Endometrial microvascular endothelial cells (primary cell): ENCODE data around the gene KSR2. TPM values are rescaled to one million over a fixed set of nuclear protein-coding genes. Genes with fewer than 3 reads are reported as not detected.

Source experiments
- in situ Hi-C: cut with HindIII; loops from 2 replicates; pipeline ENCODE4 v1.10.0; 2017; ENCODE audit warnings: low sequenced_read_pairs, low pct_unique_long_range_greater_than_20kb; ENCODE audit errors: inconsistent ontology term
- total RNA-seq: library from RNA; depleted of rRNA; stranded (reverse); fragments of >200 nt; gene quantifications from one replicate; pipeline ENCODE4 v1.2.3, GENCODE V29; 2015; ENCODE audit errors: inconsistent ontology term

The KSR2 gene
- total RNA-seq, 1 donor from 2014 or later, result 5.0 TPM

DNA sequence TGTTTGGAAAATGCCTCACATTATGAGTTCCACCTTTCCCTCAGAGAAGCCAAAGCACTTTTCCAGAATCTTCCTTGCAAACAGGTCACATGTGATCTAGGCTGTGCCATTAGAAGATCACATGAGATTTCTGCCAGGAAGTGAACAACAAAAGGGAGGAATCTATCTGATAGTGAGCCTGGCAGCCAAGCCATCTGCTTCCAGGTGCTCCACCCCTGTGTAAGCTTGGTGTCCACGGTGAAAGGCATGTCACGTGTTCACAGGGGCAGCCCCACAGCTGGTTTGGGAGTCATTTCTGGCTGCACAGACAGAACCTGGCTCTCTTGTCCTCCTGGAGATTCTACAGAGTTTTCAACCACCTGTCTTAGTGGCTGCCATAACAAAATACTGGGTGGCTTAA is 3.5 kb upstream of the KSR2 start:
- in situ Hi-C loops, result no loop called here

DNA sequence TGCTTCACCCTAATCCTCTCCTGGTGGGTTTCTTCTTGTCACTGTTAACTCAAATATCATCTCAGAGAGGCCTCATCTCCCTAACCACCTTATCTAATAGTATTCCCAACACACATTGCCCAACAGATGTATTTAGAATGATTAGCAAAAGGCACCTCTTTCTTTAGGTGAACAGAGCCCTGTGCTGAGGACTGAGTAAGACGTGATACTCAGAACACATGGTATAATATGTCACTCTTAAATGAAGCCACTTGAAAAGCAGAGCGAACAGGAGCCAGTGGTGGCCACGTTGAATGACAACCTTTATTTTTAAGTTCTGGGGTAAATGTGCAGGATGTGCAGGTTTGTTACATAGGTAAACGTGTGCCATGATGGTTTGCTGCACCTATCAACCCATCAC is 1.5 kb upstream of the KSR2 start:
- in situ Hi-C loops, result no loop called here

DNA sequence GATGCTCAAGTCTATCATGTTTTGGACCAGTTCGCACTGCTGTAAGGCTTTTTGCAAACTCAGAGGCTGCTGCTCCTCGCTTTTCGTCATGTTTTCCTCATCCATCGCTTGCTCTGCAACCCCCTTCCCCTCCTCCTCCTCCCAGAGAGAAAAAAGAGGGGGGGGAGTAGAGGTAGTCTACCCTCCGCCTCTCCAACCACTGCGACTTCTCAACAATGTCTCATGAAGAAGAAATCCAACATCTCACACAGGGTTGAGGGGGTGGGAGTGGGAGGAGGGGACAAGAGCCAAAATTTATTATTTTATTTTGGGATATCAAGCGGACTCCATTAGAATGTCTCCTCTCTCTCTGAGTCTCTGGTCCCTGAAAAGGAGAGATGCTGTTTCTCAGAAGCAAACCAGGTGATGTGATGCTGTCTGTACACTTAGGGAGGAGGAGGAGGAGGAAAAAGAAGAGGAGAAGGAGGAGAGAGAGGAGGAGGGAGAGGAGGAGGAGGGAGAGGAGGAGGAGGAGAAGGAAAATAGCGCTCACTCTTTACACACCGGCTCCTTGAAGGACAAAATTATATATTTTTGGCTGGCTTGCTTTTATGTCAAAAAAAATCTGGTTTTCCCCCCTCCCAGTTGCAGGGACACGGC is 520 bp downstream of the KSR2 start:
- in situ Hi-C loops, result no loop called here

DNA sequence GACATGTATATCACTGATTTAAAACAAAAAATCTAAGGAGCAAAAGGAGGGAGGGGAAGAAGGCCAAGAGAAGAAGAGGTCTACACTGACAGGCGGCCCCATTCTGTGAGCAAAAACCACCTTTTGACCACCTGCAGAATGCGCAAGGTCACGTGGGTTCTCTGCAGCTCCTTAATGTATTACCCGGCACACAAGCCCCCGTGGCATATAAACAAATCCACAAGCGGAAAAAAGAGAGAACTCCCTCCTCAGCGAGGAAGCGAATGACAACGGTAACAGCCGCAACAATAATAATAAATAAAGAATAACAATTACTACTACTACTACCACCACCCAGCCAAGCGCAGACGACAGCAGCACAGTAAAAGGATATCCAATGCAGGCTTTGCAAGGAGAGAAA is 1.3 kb downstream of the KSR2 start:
- in situ Hi-C loops, result no loop called here

DNA sequence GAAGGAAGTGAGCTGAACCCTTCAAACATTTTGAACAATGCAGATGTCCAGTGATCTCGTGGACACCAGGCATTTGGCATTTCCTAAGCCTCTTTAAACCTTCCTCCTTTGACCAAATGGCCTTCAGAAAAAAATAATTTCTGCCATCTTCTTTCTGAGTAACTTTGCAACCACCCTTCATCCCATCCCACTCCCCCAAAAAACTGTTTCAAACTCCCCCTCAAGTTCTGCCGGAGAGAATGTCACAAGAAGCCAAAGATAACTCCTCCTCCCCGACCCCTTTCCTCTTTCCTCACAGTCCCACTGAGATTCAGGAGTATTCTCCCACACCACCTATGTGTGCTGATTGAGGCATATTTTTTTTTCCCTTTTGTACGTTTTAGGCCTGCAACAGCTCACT is 1.7 kb downstream of the KSR2 start:
- in situ Hi-C loops, result no loop called here

DNA sequence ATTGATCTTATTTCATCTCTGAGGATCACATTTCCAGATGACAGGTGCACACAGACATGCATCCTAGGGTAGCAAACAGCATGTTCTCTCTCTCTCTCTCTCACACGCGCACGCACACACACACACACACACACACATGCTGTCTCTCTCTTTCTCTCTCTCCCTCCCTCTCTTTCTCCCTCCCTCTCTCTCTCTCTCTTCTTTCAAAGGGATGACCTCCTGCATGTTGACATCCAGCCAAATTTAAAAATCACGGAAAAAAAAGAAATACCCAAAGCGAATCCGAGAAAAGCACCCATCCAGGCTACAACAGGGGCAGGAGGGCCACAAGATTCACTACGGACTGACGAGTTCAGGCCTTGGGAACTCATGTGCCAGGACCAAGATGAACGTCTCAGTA is 2.3 kb downstream of the KSR2 start:
- in situ Hi-C loops, result no loop called here

DNA sequence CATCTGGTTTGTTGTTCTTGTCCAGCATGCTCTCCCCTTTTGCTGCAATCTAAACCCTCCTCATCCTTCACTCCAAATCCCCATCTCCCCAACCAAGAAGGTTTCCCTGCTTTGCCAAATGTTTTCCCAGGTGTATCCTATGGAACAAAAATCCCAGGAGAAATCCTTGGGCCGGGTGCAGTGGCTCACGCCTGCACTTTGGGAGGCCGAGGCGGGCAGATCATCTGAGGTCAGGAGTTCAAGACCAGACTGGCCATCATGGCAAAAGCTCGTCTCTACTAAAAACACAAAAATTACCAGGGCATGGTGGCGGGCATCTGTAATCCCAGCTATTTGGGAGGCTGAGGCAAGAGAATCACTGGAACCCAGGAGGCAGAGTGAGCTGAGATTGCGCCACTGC is 5.0 kb downstream of the KSR2 start:
- in situ Hi-C loops, result no loop called here

DNA sequence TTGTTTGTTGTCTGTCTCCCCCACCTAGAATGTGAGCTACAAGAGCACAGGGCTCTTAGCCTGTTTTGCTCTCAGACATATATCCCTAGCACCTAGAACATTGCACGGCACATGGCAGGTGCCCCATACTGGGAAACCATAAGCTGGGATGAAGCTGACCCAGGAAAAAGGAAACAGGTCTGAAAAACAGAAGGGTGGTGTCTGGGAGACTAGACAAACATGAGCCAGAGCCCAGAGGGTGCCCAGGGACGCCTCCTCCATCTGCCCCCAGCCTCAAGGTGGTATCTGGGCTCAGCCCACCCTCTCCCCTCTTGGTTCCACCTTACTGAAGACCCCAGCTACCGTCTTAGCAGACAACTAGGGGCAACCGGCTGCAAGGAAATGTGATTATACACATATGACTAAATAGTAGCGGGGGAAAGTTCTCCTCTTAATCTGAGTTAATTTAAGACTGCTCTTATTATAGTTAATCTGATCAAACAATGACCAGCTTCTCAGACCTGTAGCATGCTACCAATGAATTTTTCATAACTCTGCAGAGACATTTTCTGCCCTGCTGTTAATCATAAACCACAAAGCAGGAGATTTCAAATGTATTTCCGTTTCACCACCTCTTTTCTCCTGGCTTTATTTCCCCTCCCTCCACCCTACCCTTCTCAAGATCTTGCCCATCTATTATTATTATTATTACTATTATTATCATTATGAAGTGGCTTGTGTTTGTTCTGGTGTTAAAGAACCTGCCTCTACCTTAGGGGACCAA is 31.9 kb downstream of the KSR2 start:
- in situ Hi-C loops, result no loop called here

DNA sequence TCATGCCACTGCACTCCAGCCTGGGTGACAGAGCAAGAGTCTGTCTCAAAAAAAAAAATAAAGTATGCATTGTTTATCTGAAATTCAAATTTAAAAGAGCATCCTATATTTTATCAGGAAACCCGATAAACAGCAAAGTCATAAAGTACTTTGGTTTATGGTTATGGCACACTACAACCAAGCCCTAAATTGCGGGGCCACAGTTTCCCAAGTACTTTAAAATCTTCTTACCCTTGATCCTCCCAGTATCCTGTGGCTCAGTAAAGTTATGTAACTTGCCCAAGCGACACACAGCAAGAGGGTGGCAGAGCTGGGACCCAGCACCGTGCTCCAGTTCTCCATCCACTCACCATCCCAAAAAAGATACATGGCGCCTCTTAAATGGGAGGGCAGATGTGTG is 35.2 kb downstream of the KSR2 start:
- in situ Hi-C loops, result no loop called here

DNA sequence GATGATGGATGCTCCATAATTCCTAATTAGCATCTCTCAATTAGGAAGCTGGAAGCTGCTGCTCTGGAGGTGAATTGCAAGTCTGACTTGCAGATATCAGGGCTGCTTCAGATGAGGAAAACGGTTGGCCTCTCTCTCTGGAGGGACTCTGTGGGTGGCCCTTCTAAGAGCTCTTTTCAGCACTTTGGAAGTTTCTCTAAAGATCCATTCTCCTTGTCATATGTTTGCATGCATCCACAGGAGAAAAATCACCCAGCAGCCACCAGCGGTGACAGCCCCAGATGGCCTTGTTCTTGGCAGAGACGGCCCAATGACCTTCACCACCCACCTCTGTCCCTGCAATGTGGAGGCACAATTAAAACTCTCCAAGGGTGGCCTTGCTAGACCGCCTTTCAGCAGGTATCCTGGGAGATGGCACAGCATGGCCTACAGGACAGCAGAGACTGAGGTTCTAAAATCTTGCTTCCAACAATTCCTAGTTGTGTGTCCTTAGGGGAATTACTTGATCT is 42.3 kb downstream of the KSR2 start:
- in situ Hi-C loops, result no loop called here

DNA sequence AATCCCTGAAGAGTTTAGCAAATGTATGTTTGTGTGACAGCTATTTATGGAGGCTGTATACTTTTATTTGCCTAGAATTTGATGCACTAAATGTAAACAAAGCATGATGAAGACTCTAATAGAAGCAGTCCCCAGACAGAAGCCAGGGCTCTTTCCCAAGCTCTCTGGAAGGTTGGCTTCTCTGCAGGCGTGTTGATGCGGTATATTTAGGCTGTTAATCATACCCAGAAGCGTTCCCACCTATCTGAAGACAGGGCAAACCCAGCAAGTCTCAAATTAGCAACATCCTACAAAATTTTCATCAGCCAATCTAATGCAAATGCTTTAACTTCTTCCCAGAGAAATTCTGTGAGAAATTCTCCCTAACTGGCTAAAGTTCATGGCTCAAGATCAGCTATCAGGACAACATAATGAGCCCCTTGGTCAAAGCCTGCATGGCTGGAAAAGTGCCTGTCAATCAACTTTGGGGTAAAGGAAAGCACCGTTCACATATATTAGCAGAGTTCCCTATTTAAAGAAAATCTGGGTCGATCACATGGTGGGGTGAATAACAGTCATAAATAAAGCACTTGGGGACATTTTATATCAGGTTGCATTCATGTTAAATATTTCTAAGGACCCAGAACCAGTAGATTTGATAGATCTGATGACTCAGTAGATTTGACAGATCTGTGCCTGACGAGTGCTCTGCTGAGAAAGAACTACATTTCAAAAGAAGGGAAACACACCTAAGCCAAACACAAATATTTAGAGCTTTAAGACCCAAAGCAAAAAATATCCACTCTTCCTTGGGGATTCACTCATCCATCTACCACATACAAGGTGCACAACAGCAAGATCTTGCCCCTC is 46.6 kb downstream of the KSR2 start:
- in situ Hi-C loops, result no loop called here

DNA sequence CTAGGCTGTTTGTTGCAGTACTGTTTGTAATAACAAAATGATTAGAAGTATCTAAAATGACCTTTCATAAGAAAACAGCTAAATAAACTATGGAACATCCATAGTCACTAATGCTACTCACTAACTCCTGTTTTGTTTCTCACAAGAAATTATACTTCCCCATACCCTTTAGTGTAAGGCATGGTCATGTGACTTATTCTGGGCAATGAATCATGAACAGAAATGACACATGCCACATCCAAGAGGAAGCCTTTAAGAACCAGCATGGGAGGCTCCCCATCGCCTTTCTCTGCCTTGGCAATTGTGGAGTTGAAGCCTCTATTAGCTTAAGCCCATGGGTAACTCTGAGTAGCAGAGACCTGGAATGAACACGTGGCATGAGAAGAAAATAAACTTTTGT is 49.3 kb downstream of the KSR2 start:
- in situ Hi-C loops, result no loop called here

DNA sequence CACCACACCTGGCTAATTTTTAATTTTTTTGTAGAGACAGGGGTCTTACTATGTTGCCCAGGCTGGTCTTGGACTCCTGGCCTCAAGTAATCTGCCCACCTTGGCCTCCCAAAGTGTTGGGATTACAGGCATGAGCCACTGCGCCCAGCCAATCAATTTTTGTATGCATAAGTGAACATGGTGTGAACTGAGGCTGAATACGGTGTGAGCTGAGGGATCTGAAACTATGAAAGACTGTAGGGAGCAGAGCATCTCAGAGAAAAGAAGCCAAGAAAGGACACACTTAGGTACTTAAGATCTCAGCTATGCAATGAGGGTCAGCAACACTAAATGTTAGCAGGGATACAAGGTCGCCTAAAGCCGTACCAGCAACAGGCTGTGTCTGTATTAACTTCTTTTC is 54.1 kb downstream of the KSR2 start:
- in situ Hi-C loops, result no loop called here

DNA sequence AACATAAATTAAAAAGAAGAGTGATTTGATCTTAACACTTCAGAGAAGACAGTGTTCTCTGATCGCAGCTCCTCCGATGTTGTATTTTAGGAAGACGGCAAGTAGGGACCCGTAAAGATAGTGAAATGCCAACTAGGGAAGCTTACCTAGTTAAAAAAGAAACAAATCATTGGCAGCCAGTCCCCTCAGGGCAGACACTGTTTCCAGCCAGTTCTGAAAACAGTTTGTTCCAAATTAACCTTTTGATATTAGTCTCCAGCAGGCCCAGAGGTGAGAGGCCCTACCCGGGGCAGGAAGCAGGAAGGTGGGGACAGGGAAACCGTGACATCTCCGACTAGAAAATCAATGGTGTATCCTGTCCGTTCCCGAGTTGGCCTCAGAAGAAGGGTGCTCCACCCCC is 56.0 kb downstream of the KSR2 start:
- in situ Hi-C loops, result no loop called here

DNA sequence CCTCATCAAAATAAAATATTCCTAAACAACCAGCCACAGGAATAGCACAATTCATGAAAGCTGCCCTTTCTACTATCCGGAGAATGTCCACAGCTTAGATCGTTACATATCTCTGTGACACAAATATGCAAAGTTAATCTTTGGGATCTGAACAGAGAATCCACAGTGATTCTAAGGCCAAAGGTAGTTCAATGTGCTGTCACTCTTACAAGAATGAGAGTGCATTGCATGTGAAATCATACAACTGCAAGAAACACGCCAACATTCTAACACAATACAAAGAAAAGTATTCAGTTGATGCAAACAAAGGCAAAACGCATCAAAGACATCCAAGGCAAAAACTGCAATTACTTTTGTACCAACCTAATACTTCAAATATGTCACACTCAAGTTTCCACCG is 60.4 kb downstream of the KSR2 start:
- in situ Hi-C loops, result no loop called here

DNA sequence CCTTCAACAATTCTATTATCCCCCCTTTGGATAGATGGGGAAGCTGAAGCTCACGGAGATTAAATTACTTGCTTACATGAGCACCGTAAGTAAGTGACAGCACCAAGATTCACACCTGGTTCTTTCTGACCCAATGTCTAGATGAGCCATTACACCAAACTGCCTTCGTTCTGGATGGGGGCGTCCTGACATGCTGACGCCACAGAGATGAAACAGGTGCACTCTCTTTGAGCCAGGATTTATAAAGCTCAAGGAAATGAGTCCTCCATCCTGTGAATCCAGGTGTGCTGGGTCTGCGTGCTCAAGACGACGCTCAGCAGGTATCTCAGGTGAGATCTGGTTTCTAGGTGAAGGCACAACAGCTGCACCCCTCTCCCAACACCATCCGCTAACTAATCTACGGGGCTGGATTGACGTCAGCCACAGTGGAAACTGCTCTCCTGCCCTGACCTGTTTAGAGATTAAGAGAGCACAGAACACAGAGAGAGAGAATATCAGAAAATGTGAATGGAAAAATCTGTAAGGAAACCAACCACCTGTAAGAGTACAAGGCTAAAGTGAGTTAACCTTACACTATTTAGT is 61.6 kb downstream of the KSR2 start:
- in situ Hi-C loops, result no loop called here

DNA sequence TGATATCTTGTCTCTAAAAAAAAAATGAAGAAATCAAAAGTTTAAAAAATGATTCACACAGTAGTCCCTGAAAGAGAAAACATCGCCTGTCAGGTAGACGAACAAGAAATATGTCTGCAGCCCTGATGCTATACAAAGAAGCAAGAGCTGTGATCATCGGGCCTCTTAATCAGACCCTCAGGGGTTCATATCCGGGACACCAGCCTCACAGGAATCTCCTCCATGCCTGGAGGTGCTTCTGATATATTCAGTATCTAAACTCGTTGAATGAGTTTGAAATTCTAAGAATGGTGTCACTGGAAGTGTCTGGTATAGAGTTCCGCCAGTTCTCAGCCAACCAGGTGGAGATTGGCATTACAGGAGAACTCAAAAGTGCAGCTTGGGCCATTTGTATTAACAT is 64.7 kb downstream of the KSR2 start:
- in situ Hi-C loops, result no loop called here

DNA sequence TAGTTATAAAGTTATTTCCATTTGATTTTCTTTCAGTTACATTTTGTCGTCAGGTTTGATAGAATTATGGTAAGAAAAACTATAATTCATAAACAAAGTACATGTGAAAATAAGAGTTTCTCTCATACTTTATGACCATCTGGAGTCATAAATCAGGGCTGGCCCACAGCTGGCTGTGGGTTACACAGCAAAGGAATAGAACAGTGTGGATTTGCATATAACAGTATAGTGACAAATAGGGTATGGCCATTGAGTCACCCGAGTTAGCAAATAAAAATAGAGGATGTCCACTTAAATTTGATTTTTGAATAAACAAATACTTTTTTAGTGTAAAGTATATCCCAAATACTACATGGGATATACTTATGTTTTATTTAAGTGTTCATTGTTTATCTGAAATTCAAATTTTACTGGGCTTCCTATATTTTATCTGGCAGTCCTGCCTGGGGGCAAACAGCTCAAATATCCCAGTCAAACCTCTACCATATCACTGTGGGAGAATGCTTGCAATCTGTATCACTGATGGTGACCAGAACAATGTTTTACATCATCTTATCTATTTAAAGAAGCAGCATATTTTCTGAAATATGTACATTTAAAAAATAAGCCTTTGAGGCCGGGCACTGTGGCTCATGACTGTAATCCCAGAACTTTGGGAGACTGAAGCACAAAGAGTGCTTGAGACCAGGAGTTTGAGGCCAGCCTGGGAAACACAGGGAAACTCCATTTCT is 65.5 kb downstream of the KSR2 start:
- in situ Hi-C loops, result no loop called here

DNA sequence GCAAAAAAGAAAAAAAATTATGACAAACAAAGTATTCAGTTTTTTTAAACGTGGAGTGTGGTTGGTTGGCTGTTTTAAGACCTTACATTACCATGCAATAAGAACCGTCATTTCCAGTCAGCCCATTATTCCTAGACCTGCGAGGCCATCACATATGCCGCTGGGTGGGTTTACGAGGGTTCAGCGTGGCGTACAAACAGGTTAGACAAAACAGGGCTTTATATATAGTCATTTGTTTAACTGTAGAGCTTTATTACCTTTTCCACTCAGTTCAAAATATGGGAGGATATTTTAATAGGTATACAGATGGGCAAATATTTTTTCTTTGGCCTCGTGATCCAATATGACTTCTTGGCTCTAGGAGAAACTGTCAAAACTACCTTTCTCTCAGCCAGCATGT is 67.2 kb downstream of the KSR2 start:
- in situ Hi-C loops, result no loop called here
